Neuronal stem cell (in vitro differentiated cells): ENCODE data around the gene ELN.

Source experiments
- DNase-seq: peaks from one replicate; pipeline ENCODE4 v3.0.0-alpha.2; 2013; ENCODE audit warnings: low spot score
- H2AFZ ChIP-seq: one replicate; pipeline ENCODE4 v1.6.1; 2013; ENCODE audit warnings: mild to moderate bottlenecking, low read length, inconsistent platforms
- H2AK5ac ChIP-seq: 2 replicates; pipeline ENCODE4 v1.6.1; 2013; ENCODE audit warnings: low read depth, mild to moderate bottlenecking, inconsistent platforms, low read length, moderate library complexity, mixed read lengths
- H2BK120ac ChIP-seq: 2 replicates; pipeline ENCODE4 v1.6.1; 2013; ENCODE audit warnings: low read depth, mild to moderate bottlenecking, inconsistent platforms, low read length, moderate library complexity, mixed read lengths
- H2BK12ac ChIP-seq: one replicate; pipeline ENCODE4 v1.6.1; 2013; ENCODE audit warnings: low read length, inconsistent platforms
- H2BK15ac ChIP-seq: 2 replicates; pipeline ENCODE4 v1.6.1; 2013; ENCODE audit warnings: mild to moderate bottlenecking, low read length, inconsistent platforms, mixed read lengths
- H2BK5ac ChIP-seq: one replicate; pipeline ENCODE4 v1.6.1; 2013; ENCODE audit warnings: inconsistent platforms, mild to moderate bottlenecking, low read length, moderate library complexity
- H3K14ac ChIP-seq: one replicate; pipeline ENCODE4 v1.6.1; 2013; ENCODE audit warnings: low read length, inconsistent platforms
- H3K18ac ChIP-seq: 2 replicates; pipeline ENCODE4 v1.6.1; 2013; ENCODE audit warnings: low read length, inconsistent platforms
- H3K23ac ChIP-seq: 2 replicates; pipeline ENCODE4 v1.6.1; 2013; ENCODE audit warnings: low read depth, mild to moderate bottlenecking, mixed read lengths, low read length, inconsistent platforms; ENCODE audit not compliant: poor library complexity
- H3K27ac ChIP-seq: replicated peaks from 3 replicates; pipeline ENCODE4 v1.5.1; 2013; ENCODE audit warnings: low read length, inconsistent platforms
- H3K27me3 ChIP-seq, 3 experiments: 2 replicates each; pipeline ENCODE4 v1.6.1; 2013; ENCODE audit warnings: low read length in 3 of 3, mild to moderate bottlenecking in 2 of 3, inconsistent platforms in 1 of 3, low read depth in 1 of 3, mixed read lengths in 1 of 3, moderate library complexity in 1 of 3; ENCODE audit not compliant: control insufficient read depth in 3 of 3, insufficient read depth in 3 of 3
- H3K36me3 ChIP-seq, 2 donors: replicated peaks in 1 of 2; 2 replicates each; pipeline ENCODE4 v1.6.1; 2013; ENCODE audit warnings: low read length in 2 of 2; ENCODE audit not compliant: control insufficient read depth in 2 of 2, insufficient read depth in 2 of 2
- H3K4ac ChIP-seq: 2 replicates; pipeline ENCODE4 v1.6.1; 2013; ENCODE audit warnings: inconsistent platforms, mild to moderate bottlenecking, low read length, moderate library complexity
- H3K4me1 ChIP-seq, 2 donors: 1 replicate in 1 of 2; 2 replicates in 1 of 2; pipeline ENCODE4 v1.6.1; 2013; ENCODE audit warnings: low read length in 2 of 2, low read depth in 1 of 2; ENCODE audit not compliant: control insufficient read depth in 2 of 2, insufficient read depth in 1 of 2
- H3K4me2 ChIP-seq: one replicate; pipeline ENCODE4 v1.6.1; 2013; ENCODE audit warnings: mild to moderate bottlenecking, low read length, inconsistent platforms; ENCODE audit not compliant: insufficient read depth, poor library complexity, severe bottlenecking
- H3K4me3 ChIP-seq, 2 donors: 2 replicates each; pipeline ENCODE4 v1.5.1; 2013; ENCODE audit warnings: low read length in 2 of 2, mild to moderate bottlenecking in 2 of 2, inconsistent platforms in 1 of 2, moderate library complexity in 1 of 2
- H3K79me1 ChIP-seq: one replicate; pipeline ENCODE4 v1.6.1; 2013; ENCODE audit warnings: low read depth, mild to moderate bottlenecking, inconsistent platforms, low read length, moderate library complexity
- H3K9ac ChIP-seq: one replicate; pipeline ENCODE4 v1.6.1; 2013; ENCODE audit warnings: mild to moderate bottlenecking, low read depth, low read length, inconsistent platforms; ENCODE audit not compliant: poor library complexity
- H3K9me3 ChIP-seq, 2 donors: replicated peaks in 1 of 2; 2 replicates each; pipeline versions ENCODE3 to v1.6.1; 2013; ENCODE audit warnings: low read length in 2 of 2, mild to moderate bottlenecking in 2 of 2, inconsistent platforms in 1 of 2, low read depth in 1 of 2, mixed read lengths in 1 of 2, moderate library complexity in 1 of 2; ENCODE audit not compliant: control insufficient read depth in 2 of 2, insufficient read depth in 1 of 2
- H4K8ac ChIP-seq: one replicate; pipeline ENCODE4 v1.6.1; 2013; ENCODE audit warnings: low read depth, mild to moderate bottlenecking, inconsistent platforms, low read length, moderate library complexity
- H4K91ac ChIP-seq: one replicate; pipeline ENCODE4 v1.6.1; 2013; ENCODE audit warnings: low read length, low read depth, mild to moderate bottlenecking, inconsistent platforms; ENCODE audit not compliant: poor library complexity
- WGBS, 2 donors: extraction: QIAGEN DNeasy Blood & Tissue Kit; methylation state at CpG; one replicate each; pipeline ENCODE4 v1.1.7; 2013; ENCODE audit warnings: missing lambda C conversion rate in 2 of 2, mixed read lengths in 1 of 2; ENCODE audit not compliant: insufficient read length in 2 of 2, insufficient replicate concordance in 1 of 2; ENCODE audit errors: extremely low coverage in 2 of 2; 5-methylcytosine and 5-hydroxymethylcytosine counted together

Gene ELN

DNA sequence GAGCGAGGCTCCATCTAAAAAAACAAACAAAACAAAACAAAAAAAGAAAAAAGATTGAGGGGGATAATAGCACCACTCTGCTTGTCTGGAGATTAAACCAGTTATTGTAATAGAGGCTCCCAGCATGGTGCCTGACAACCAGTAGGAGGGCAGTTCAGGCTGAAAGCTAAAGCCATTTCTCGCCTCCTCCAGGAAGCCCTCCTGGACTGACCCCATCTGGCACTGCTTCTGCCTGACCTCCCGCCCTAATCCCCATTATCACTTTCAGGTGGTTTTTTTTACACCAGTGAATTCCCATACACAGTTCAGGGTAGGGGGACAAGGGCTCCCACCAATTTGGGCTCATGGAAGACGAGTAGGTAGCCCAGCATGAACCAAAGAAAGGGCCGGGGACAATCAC, 8.8 kb upstream of the ELN start:
- WGBS, 2 donors, result no CpG with 5 or more reads among the region's 5 CpGs
- Histone ChIP-seq H3K27ac (no peak overlapping the region), H3K27me3 (peaks cover 0 to 48% (median 0%) of the 10 kb centered on the region in 3 experiments), H3K36me3 (no peaks in the 10 kb centered on the region), H3K23ac (no peak overlapping the region), H3K4me1 (peaks cover 0 to 2% of the 10 kb centered on the region in 2 donors), H2BK120ac (no peak overlapping the region), H3K9ac (no peak overlapping the region), H2BK5ac (no peak overlapping the region), H3K79me1 (no peaks in the 10 kb centered on the region), H4K91ac (no peak overlapping the region), H2BK15ac (no peak overlapping the region), H2AFZ (no peak overlapping the region), H2BK12ac (no peak overlapping the region), H4K8ac (no peak overlapping the region), H3K18ac (no peak overlapping the region), H2AK5ac (no peak overlapping the region), H3K14ac (no peak overlapping the region), H3K9me3 (no peaks in the 10 kb centered on the region), H3K4ac (no peak overlapping the region), H3K4me2 (no peak overlapping the region), H3K4me3 (no peak overlapping the region)
- DNase-seq, result no peak

- H3K14ac ChIP-seq, result no peak overlapping the region
- H3K18ac ChIP-seq, result no peak overlapping the region
- no peak overlapping the region for H2AK5ac ChIP-seq
- H3K27ac ChIP-seq, result no peak overlapping the region
- no peak overlapping the region for H3K23ac ChIP-seq
- H3K9me3 ChIP-seq, result no peaks in the 10 kb centered on the region
- no peaks in the 10 kb centered on the region for H3K36me3 ChIP-seq
- WGBS, 2 donors, result no CpG with 5 or more reads among the region's 9 CpGs
- H3K4me3 ChIP-seq, result no peak overlapping the region
- no peak overlapping the region for H3K9ac ChIP-seq
- no peak overlapping the region for H2BK120ac ChIP-seq
- no peaks in the 10 kb centered on the region for H3K79me1 ChIP-seq
- no peak overlapping the region for H4K8ac ChIP-seq
- DNase-seq, result no peak
- no peak overlapping the region for H4K91ac ChIP-seq
- no peak overlapping the region for H2BK15ac ChIP-seq
- H2AFZ ChIP-seq, result no peak overlapping the region
- H3K4me1 ChIP-seq, result peaks cover 0 to 2% of the 10 kb centered on the region in 2 donors
- H3K4me2 ChIP-seq, result no peak overlapping the region
- H3K27me3 ChIP-seq, result peaks cover 0 to 57% (median 0%) of the 10 kb centered on the region in 3 experiments
- H3K4ac ChIP-seq, result no peak overlapping the region
- no peak overlapping the region for H2BK5ac ChIP-seq
- no peak overlapping the region for H2BK12ac ChIP-seq
Measured at GRCh38 chr7:74020390-74020789, 7.6 kb upstream of the ELN start.

- no peak overlapping the region for H2BK5ac ChIP-seq
- H3K18ac ChIP-seq, result peak overlapping the region; percentile 77
- DNase-seq, result no peak
- H3K4me1 ChIP-seq, result peaks cover 0 to 5% of the 10 kb centered on the region in 2 donors
- H3K9me3 ChIP-seq, result no peaks in the 10 kb centered on the region
- no peak overlapping the region for H3K4me3 ChIP-seq
- H4K91ac ChIP-seq, result no peak overlapping the region
- H2BK12ac ChIP-seq, result no peak overlapping the region
- peak overlapping the region; percentile 97 for H3K14ac ChIP-seq
- H2AFZ ChIP-seq, result no peak overlapping the region
- no peaks in the 10 kb centered on the region for H3K36me3 ChIP-seq
- H3K4me2 ChIP-seq, result no peak overlapping the region
- no peak overlapping the region for H3K27ac ChIP-seq
- no peak overlapping the region for H3K9ac ChIP-seq
- H3K79me1 ChIP-seq, result no peaks in the 10 kb centered on the region
- H2BK120ac ChIP-seq, result no peak overlapping the region
- H2BK15ac ChIP-seq, result peak overlapping the region; percentile 4
- no peak overlapping the region for H3K4ac ChIP-seq
- peak overlapping the region; percentile 43 for H2AK5ac ChIP-seq
- no peak overlapping the region for H3K23ac ChIP-seq
- peaks cover 0 to 70% (median 2%) of the 10 kb centered on the region in 3 experiments for H3K27me3 ChIP-seq
- no peak overlapping the region for H4K8ac ChIP-seq
- no CpG with 5 or more reads among the region's 26 CpGs for WGBS, 2 donors
Measured at GRCh38 chr7:74021546-74022320, 6.2 kb upstream of the ELN start.

DNA sequence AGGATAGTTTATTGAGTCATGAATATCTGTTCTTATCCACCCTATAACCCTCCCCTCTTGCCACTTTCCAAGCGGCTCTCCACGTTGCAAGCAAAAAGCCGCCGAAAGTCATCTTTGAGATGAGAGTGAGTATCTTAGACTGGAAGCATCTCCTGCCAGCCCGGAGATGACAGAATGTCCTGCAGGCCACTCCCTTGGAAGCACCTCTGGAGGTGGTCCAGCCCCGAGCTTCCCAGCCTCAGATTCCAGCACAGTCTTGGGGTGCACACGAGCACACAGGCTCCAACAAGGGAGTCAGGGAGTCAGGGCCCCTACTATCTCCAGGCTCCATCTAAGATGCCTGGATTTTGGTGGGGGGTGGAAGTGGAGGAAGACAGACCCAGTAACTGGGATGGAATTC, 5.5 kb upstream of the ELN start:
- H3K9ac ChIP-seq, result no peak overlapping the region
- H2BK12ac ChIP-seq, result no peak overlapping the region
- no CpG with 5 or more reads among the region's 7 CpGs for WGBS, 2 donors
- H3K9me3 ChIP-seq, result no peaks in the 10 kb centered on the region
- H3K18ac ChIP-seq, result peak overlapping the region; percentile 46
- H2AFZ ChIP-seq, result no peak overlapping the region
- no peak overlapping the region for H3K4ac ChIP-seq
- no peak overlapping the region for H4K8ac ChIP-seq
- H2AK5ac ChIP-seq, result no peak overlapping the region
- H2BK5ac ChIP-seq, result no peak overlapping the region
- no peak overlapping the region for H3K4me2 ChIP-seq
- H3K4me1 ChIP-seq, result peaks cover 0 to 5% of the 10 kb centered on the region in 2 donors
- no peak overlapping the region for H4K91ac ChIP-seq
- no peak overlapping the region for H2BK120ac ChIP-seq
- H3K14ac ChIP-seq, result no peak overlapping the region
- H2BK15ac ChIP-seq, result no peak overlapping the region
- no peak for DNase-seq
- H3K27ac ChIP-seq, result no peak overlapping the region
- H3K27me3 ChIP-seq, result peaks cover 0 to 68% (median 2%) of the 10 kb centered on the region in 3 experiments
- H3K79me1 ChIP-seq, result no peaks in the 10 kb centered on the region
- no peak overlapping the region for H3K23ac ChIP-seq
- H3K4me3 ChIP-seq, result no peak overlapping the region
- no peaks in the 10 kb centered on the region for H3K36me3 ChIP-seq
